ENCODE data around the gene MLYCD. TPM values are rescaled to one million over a fixed set of nuclear protein-coding genes. Genes with fewer than 3 reads are reported as not detected.

Gene MLYCD
- total and polyA plus RNA-seq, 2 donors (not counting 1 experiment from before 2014, with no cell fraction given), result 2.3 to 17.1 TPM

DNA sequence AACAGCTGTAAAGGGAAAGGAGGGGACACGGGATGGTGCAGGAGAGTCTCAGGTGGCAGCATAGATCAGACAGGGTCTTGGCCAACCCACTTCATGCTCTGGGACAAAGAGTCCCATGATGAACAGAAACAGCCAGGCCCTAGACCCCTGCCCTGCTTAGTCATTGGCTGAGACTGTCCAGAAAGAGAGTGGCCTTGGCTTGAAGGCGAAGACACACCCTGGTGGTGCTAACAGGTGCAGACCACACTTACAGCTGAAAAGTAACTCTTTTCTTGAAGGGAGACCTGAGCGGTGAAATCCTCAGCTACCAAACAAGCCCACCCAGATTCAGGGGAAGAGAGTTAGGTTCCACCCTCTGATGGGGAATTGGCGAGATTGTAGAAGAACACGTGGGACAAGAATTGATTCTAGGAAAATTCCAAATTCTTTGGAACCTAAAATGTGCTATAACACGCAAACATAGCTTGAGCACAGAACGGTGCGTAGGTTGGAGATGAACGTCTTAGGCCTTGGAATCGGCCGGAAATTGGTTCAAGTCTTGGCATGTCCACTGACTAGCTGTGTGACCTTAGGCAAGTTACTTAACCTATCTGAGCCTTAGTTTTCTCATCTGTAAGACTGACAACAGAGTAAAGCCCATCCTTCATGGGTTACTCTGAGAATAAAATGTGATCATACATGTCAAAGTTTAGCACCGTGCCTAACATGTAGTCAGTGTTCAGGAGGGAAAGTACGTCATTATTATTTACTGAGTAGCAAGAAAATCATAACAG, 12.5 kb upstream of the MLYCD start:
- peaks cover 0 to 3% (median 0%) of the 10 kb centered on the region in 4 experiments for H3K27me3 ChIP-seq (replicated peaks in 1 of 4; ENCODE audit: control extremely low read depth in 1 of 4, control insufficient read depth in 3 of 4, insufficient read depth in 4 of 4, low read length in 3 of 4)
- no peak for ATAC-seq (ENCODE audit: low read depth)
- no peaks in the 10 kb centered on the region for H3K79me2 ChIP-seq (ENCODE audit: control insufficient read depth, insufficient read depth, low read length)
- Mint-ChIP-seq H3K4me1 (no peaks in the 10 kb centered on the region), H3K9me3 (ENCODE audit: insufficient read depth) (peaks cover 4% of the 10 kb centered on the region), H3K27me3 (peaks cover 12% of the 10 kb centered on the region), H3K27ac (no peak overlapping the region), H3K4me3 (no peak overlapping the region)
- intact Hi-C loops (cut with micrococcal nuclease), result no loop called here
- H3K4me2 ChIP-seq (replicated peaks; ENCODE audit: low read depth, low read length, poor library complexity, severe bottlenecking), result no peak overlapping the region
- no peaks in the 10 kb centered on the region for H3K4me1 ChIP-seq (ENCODE audit: control insufficient read depth in 2 of 2, insufficient read depth in 2 of 2, low read length in 2 of 2)
- POLR2A ChIA-PET, result no interaction called here
- no peak overlapping the region for H3K4me3 ChIP-seq (ENCODE audit: control extremely low read depth in 1 of 5, extremely low read depth in 1 of 5, insufficient read depth in 1 of 5, low read depth in 2 of 5, low read length in 4 of 5)
- DNase-seq, result no peak
- no peaks in the 10 kb centered on the region for H3K36me3 ChIP-seq (replicated peaks in 1 of 2; ENCODE audit: control extremely low read depth in 1 of 2, control insufficient read depth in 1 of 2, extremely low read depth in 1 of 2, insufficient read depth in 2 of 2, low read length in 1 of 2)
- H4K20me1 ChIP-seq (ENCODE audit: control insufficient read depth, insufficient read depth, low read length, poor library complexity, severe bottlenecking), result no peaks in the 10 kb centered on the region
- H3K27ac ChIP-seq (ENCODE audit: low read length in 2 of 2), result no peak overlapping the region
- H3K9me3 ChIP-seq (ENCODE audit: control extremely low read depth in 1 of 3, control insufficient read depth in 2 of 3, insufficient read depth in 1 of 3, low read length in 2 of 3), result peaks cover 0 to 6% (median 0%) of the 10 kb centered on the region in 3 donors
- no peak overlapping the region for H3K9ac ChIP-seq (ENCODE audit: low read length)
- no peak overlapping the region for H2AFZ ChIP-seq (ENCODE audit: insufficient read depth, low read depth, low read length, poor library complexity, severe bottlenecking)
- CTCF ChIA-PET, result interaction anchor here (1.5 to 3.8 kb wide), 3 partner anchors 11 to 62 kb away, joined by 4 to 17 read pairs (median 4); no protein-coding TSS in a partner anchor
- WGBS (ENCODE audit: insufficient coverage), result 96% methylated on average over 9 of the region's 13 CpGs
- TF ChIP-seq EZH2 (IDR thresholded peaks at IDR 0.05; ENCODE audit: borderline replicate concordance, insufficient read depth, low read depth, low read length, poor library complexity, severe bottlenecking), result no peak
- TF ChIP-seq, protein P1, sequence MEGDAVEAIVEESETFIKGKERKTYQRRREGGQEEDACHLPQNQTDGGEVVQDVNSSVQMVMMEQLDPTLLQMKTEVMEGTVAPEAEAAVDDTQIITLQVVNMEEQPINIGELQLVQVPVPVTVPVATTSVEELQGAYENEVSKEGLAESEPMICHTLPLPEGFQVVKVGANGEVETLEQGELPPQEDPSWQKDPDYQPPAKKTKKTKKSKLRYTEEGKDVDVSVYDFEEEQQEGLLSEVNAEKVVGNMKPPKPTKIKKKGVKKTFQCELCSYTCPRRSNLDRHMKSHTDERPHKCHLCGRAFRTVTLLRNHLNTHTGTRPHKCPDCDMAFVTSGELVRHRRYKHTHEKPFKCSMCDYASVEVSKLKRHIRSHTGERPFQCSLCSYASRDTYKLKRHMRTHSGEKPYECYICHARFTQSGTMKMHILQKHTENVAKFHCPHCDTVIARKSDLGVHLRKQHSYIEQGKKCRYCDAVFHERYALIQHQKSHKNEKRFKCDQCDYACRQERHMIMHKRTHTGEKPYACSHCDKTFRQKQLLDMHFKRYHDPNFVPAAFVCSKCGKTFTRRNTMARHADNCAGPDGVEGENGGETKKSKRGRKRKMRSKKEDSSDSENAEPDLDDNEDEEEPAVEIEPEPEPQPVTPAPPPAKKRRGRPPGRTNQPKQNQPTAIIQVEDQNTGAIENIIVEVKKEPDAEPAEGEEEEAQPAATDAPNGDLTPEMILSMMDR (IDR thresholded peaks at IDR 0.05), result no peak

DNA sequence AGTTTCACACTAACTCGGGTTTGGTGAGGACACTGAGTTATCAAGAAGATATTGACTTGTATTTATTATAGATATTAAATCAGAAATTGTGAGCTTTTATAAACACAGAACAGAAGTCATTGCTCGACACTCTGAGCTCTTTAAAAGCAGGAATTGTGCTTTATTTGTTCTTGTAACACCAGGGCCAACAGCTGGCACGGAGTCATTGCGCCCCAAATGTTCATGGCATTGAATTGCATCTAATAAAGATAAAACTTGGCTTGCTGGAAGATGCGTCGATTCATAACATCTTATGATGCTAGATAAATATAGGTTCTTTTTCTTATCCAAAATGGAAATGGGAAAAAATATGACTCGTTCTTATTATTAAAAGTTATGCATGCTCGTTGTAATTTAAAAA, 11.8 kb upstream of the MLYCD start:
- no peaks in the 10 kb centered on the region for H3K4me1 Mint-ChIP-seq
- peaks cover 0 to 7% (median 7%) of the 10 kb centered on the region in 3 donors for H3K9me3 ChIP-seq (ENCODE audit: control extremely low read depth in 1 of 3, control insufficient read depth in 2 of 3, insufficient read depth in 1 of 3, low read length in 2 of 3)
- 75% methylated on average over 3 of the region's 8 CpGs for WGBS (ENCODE audit: insufficient coverage)

More for the DNA sequence above, 11.8 kb upstream of the MLYCD start:
- H3K4me2 ChIP-seq (replicated peaks; ENCODE audit: low read depth, low read length, poor library complexity, severe bottlenecking), result no peak overlapping the region
- intact Hi-C loops (cut with micrococcal nuclease), result no loop called here
- H3K36me3 ChIP-seq (replicated peaks in 1 of 2; ENCODE audit: control extremely low read depth in 1 of 2, control insufficient read depth in 1 of 2, extremely low read depth in 1 of 2, insufficient read depth in 2 of 2, low read length in 1 of 2), result no peaks in the 10 kb centered on the region
- H3K4me1 ChIP-seq (ENCODE audit: control insufficient read depth in 2 of 2, insufficient read depth in 2 of 2, low read length in 2 of 2), result no peaks in the 10 kb centered on the region
- no peak overlapping the region for H3K4me3 ChIP-seq (ENCODE audit: control extremely low read depth in 1 of 5, extremely low read depth in 1 of 5, insufficient read depth in 1 of 5, low read depth in 2 of 5, low read length in 4 of 5)
- ChIA-PET CTCF (interaction anchor here (1.5 to 3.8 kb wide), 3 partner anchors 10 to 63 kb away, joined by 4 to 17 read pairs (median 4); no protein-coding TSS in a partner anchor), POLR2A (no interaction called here)
- no peak overlapping the region for H2AFZ ChIP-seq (ENCODE audit: insufficient read depth, low read depth, low read length, poor library complexity, severe bottlenecking)
- H3K79me2 ChIP-seq (ENCODE audit: control insufficient read depth, insufficient read depth, low read length), result no peaks in the 10 kb centered on the region
- DNase-seq, result no peak
- H3K27me3 Mint-ChIP-seq, result peaks cover 9% of the 10 kb centered on the region
- no peak for ATAC-seq (ENCODE audit: low read depth)
- no peak overlapping the region for H3K4me3 Mint-ChIP-seq
- peaks cover 3% of the 10 kb centered on the region for H3K9me3 Mint-ChIP-seq (ENCODE audit: insufficient read depth)
- no peak overlapping the region for H3K27ac ChIP-seq (ENCODE audit: low read length in 2 of 2)
- no peak overlapping the region for H3K27ac Mint-ChIP-seq
- no peak for TF ChIP-seq EZH2 (IDR thresholded peaks at IDR 0.05; ENCODE audit: borderline replicate concordance, insufficient read depth, low read depth, low read length, poor library complexity, severe bottlenecking)
- TF ChIP-seq, protein P1 (IDR thresholded peaks at IDR 0.05), result no peak
- no peak overlapping the region for H3K9ac ChIP-seq (ENCODE audit: low read length)
- no peaks in the 10 kb centered on the region for H3K27me3 ChIP-seq (replicated peaks in 1 of 4; ENCODE audit: control extremely low read depth in 1 of 4, control insufficient read depth in 3 of 4, insufficient read depth in 4 of 4, low read length in 3 of 4)
- no peaks in the 10 kb centered on the region for H4K20me1 ChIP-seq (ENCODE audit: control insufficient read depth, insufficient read depth, low read length, poor library complexity, severe bottlenecking)

Measured in B cell (primary cell).